ENCODE results near the gene SF3A1.

- TF ChIP-seq POLR2A (IDR thresholded peaks at IDR 0.05) (no peak), CTCF (IDR thresholded peaks at IDR 0.05) (no peak)
Measured at GRCh38 chr22:30297276-30297990, 59.3 kb downstream of the SF3A1 start.

Data from uterus (tissue), 2 donors.